Fibroblast of lung (primary cell): ENCODE results near the gene USP15. TPM values are rescaled to one million over a fixed set of nuclear protein-coding genes. Genes with fewer than 3 reads are reported as not detected.

ENCODE experiments used
- DNase-seq, 2 donors: peaks; one replicate each; pipeline versions ENCODE4 v3.0.0 to v3.0.0-alpha.2; 2010; ENCODE audit warnings: low read depth in 2 of 2
- H2AFZ ChIP-seq: 2 replicates; pipeline ENCODE4 v1.5.1; 2012; ENCODE audit warnings: low read length, control low read depth, inconsistent platforms
- H3K27ac ChIP-seq: 2 replicates; pipeline ENCODE4 v1.5.1; 2011; ENCODE audit warnings: low read length, control low read depth; ENCODE audit not compliant: insufficient read depth
- H3K27me3 ChIP-seq: 2 replicates; pipeline ENCODE4 v1.5.1; 2011; ENCODE audit warnings: mild to moderate bottlenecking, low read length; ENCODE audit not compliant: control insufficient read depth, insufficient read depth
- H3K36me3 ChIP-seq: 2 replicates; pipeline ENCODE4 v1.5.1; 2011; ENCODE audit warnings: low read length; ENCODE audit not compliant: control insufficient read depth, insufficient read depth
- H3K4me1 ChIP-seq: 2 replicates; pipeline ENCODE4 v1.5.1; 2011; ENCODE audit warnings: low read length; ENCODE audit not compliant: control insufficient read depth, insufficient read depth; ENCODE audit errors: extremely low read depth
- H3K4me2 ChIP-seq: 2 replicates; pipeline ENCODE4 v1.5.1; 2011; ENCODE audit warnings: low read length, control low read depth; ENCODE audit not compliant: insufficient read depth; ENCODE audit errors: extremely low read depth
- H3K4me3 ChIP-seq, 4 experiments: fragments of 200-600 bp in 1 of 4; sonication (generic) in 1 of 4; replicated peaks in 1 of 4; 2 replicates each; pipeline ENCODE4 v1.5.1; 2011 to 2016; ENCODE audit warnings: low read length in 4 of 4, low read depth in 3 of 4, mild to moderate bottlenecking in 3 of 4, control low read depth in 2 of 4, inconsistent platforms in 1 of 4, mixed read lengths in 1 of 4; ENCODE audit not compliant: insufficient read depth in 1 of 4; ENCODE audit errors: control extremely low read depth in 1 of 4
- H3K79me2 ChIP-seq: 2 replicates; pipeline ENCODE4 v1.5.1; 2012; ENCODE audit warnings: mild to moderate bottlenecking, low read length, inconsistent platforms; ENCODE audit not compliant: control insufficient read depth, insufficient read depth
- H3K9ac ChIP-seq: 2 replicates; pipeline ENCODE4 v1.5.1; 2011; ENCODE audit warnings: mild to moderate bottlenecking, low read length, control low read depth; ENCODE audit not compliant: insufficient read depth
- H3K9me3 ChIP-seq: 2 replicates; pipeline ENCODE4 v1.5.1; 2012; ENCODE audit warnings: low read depth, low read length; ENCODE audit not compliant: control insufficient read depth, insufficient read depth
- H4K20me1 ChIP-seq: 2 replicates; pipeline ENCODE4 v1.5.1; 2011; ENCODE audit warnings: low read length; ENCODE audit not compliant: control insufficient read depth, insufficient read depth; ENCODE audit errors: extremely low read depth
- EZH2 ChIP-seq: IDR thresholded peaks from 2 replicates; pipeline ENCODE4 v1.5.1; 2012; ENCODE audit warnings: low read length, control low read depth, mild to moderate bottlenecking; ENCODE audit errors: missing control alignments
- polyA minus RNA-seq: library from RNA; depleted of rRNA, polyadenylated mRNA; stranded (reverse); fragments of >200 nt; gene quantifications from 2 replicates; pipeline ENCODE4 v1.2.3, GENCODE V29; 2011; ENCODE audit warnings: low replicate concordance
- polyA plus RNA-seq, 2 donors: library from polyadenylated mRNA; depleted of rRNA in 1 of 2; stranded (reverse) in 1 of 2; unstranded in 1 of 2; fragments of >200 nt; gene quantifications; 2 replicates each; pipeline ENCODE4 v1.2.1, GENCODE V29; 2011 to 2012; ENCODE audit warnings: missing spikeins in 1 of 2
- total RNA-seq: library from RNA; depleted of rRNA; stranded (reverse); fragments of >200 nt; gene quantifications from 2 replicates; pipeline ENCODE4 v1.2.1, GENCODE V29; 2014
- TF ChIP-seq, protein P1 (sequence below), 2 donors: IDR thresholded peaks in 1 of 2; conservative IDR thresholded peaks in 1 of 2; 1 replicate in 1 of 2; 2 replicates in 1 of 2; pipeline ENCODE4 v1.5.1; 2011 to 2012; ENCODE audit warnings: low read length in 2 of 2, control low read depth in 1 of 2, inconsistent platforms in 1 of 2, low read depth in 1 of 2, mild to moderate bottlenecking in 1 of 2

The USP15 gene
- total RNA-seq = 40.6 and 57.6 TPM in 2 replicates
- 63.1 and 64.3 TPM in 2 replicates for polyA plus RNA-seq
- polyA plus RNA-seq (2012) = 43.9 and 44.7 TPM in 2 replicates
- polyA minus RNA-seq = 10.7 and 17.4 TPM in 2 replicates

DNA sequence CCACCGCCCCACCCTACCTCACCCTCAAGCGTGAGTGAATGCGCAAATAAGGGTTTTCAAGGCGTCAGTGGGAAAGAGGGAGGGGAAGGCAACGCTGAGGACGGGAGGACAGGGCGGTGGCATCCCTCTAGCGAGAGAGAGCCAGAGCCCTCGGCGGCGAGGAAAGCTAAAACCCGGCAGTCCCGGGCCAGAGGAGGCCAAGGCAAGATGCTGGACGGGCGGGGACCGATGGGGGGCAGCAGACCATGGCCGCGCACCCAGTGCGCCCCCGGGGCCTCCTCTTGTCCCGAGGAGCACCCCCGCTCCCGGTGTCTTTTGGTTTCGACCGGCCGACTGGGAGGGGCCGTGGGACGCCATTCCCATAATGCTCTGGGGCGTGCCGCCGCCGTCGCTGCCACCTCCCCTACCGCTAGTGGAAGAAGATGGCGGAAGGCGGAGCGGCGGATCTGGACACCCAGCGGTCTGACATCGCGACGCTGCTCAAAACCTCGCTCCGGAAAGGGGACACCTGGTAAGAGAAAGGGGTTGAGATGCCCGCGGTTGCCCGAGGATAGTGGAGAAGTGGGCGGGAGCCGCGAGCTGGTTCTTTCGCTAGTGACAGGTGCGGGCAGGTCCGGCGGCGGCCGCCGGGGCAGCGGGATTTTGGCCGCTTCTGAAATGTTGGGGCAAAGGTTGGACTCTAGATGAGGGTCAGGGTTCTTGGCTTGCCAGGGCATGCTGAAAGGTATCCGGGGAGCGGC is at the start of gene USP15:
Gene USP15, plus strand, starts transcription at position 412 of the 740 bp plus-strand sequence. Its CDS starts 11 bp downstream, at position 423.
- Histone ChIP-seq H3K9ac (peak within 1 kb of the TSS; percentile 78), H3K4me2 (peak within 1 kb of the TSS; percentile 88), H3K4me1 (no peaks in the 10 kb centered on the region), H3K36me3 (no peaks in the 10 kb centered on the region), H3K9me3 (no peaks in the 10 kb centered on the region), H3K27ac (peak within 1 kb of the TSS; percentile 78), H2AFZ (peak within 1 kb of the TSS; percentile 85), H4K20me1 (no peaks in the 10 kb centered on the region), H3K27me3 (no peaks in the 10 kb centered on the region), H3K79me2 (peaks cover 50% of the 10 kb centered on the region), H3K4me3 (peak within 1 kb of the TSS; percentile 60 to 95 (median 78))
- TF ChIP-seq, protein P1, sequence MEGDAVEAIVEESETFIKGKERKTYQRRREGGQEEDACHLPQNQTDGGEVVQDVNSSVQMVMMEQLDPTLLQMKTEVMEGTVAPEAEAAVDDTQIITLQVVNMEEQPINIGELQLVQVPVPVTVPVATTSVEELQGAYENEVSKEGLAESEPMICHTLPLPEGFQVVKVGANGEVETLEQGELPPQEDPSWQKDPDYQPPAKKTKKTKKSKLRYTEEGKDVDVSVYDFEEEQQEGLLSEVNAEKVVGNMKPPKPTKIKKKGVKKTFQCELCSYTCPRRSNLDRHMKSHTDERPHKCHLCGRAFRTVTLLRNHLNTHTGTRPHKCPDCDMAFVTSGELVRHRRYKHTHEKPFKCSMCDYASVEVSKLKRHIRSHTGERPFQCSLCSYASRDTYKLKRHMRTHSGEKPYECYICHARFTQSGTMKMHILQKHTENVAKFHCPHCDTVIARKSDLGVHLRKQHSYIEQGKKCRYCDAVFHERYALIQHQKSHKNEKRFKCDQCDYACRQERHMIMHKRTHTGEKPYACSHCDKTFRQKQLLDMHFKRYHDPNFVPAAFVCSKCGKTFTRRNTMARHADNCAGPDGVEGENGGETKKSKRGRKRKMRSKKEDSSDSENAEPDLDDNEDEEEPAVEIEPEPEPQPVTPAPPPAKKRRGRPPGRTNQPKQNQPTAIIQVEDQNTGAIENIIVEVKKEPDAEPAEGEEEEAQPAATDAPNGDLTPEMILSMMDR (conservative IDR thresholded peaks at IDR 0.05 in 1 of 2, IDR thresholded peaks at IDR 0.05 in 1 of 2; ENCODE audit: low read depth in 1 of 2, low read length in 2 of 2) = peak; percentile 62 to 74
- TF ChIP-seq EZH2 = no peak
- DNase-seq = peak; percentile 97 to 98

DNA sequence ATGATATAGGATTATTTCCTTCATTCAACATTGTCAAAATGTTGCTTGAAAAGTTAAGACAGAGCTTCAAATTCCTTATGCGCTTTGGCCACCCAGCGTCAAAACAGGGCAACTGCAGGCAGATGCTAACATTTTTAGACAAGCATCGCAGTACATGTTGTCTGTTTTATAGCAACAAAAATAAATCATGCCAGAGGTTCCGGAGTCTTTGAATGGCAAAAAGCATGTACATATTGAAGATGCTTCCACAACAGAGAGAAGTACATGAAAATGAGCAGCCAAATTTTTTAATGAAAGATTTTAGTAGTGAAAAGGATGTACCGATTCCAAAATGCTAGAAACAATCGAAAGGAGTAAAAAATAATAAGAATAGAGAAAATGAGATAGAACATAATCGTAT is 49.8 kb upstream of the USP15 start:
- no peaks in the 10 kb centered on the region for H3K9me3 ChIP-seq
- no peak overlapping the region for H3K9ac ChIP-seq
- no peaks in the 10 kb centered on the region for H3K79me2 ChIP-seq
- H4K20me1 ChIP-seq = no peaks in the 10 kb centered on the region
- no peak overlapping the region for H3K4me3 ChIP-seq
- no peaks in the 10 kb centered on the region for H3K27me3 ChIP-seq
- H2AFZ ChIP-seq = no peak overlapping the region
- TF ChIP-seq EZH2 = no peak
- TF ChIP-seq, protein P1 (conservative IDR thresholded peaks at IDR 0.05 in 1 of 2, IDR thresholded peaks at IDR 0.05 in 1 of 2; ENCODE audit: low read depth in 1 of 2, low read length in 2 of 2) = peak; percentile 91 to 97
- no peaks in the 10 kb centered on the region for H3K36me3 ChIP-seq
- peak; percentile 27 to 57 for DNase-seq
- H3K4me1 ChIP-seq = no peaks in the 10 kb centered on the region
- no peak overlapping the region for H3K27ac ChIP-seq
- no peak overlapping the region for H3K4me2 ChIP-seq

DNA sequence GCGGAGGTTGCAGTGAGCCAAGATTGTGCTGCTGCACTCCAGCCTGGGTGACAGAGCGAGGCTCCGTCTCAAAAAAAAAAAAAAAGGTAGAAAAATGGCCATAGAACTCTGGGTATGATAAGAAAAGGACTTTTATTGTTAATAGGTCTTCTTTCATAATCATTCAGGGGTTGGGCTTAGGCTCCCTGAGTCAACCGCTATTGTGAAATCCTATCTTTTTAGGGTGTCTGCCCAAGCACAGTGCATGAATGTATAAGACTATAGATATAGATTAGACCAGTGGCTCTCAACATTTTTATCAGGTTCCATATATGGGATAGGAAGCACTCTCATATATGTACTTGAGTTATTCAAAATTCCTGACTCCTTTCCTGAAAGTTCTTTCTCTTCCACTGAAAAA is 48.7 kb upstream of the USP15 start:
- no peak overlapping the region for H3K27ac ChIP-seq
- H3K79me2 ChIP-seq = no peaks in the 10 kb centered on the region
- H3K9ac ChIP-seq = no peak overlapping the region
- no peaks in the 10 kb centered on the region for H3K9me3 ChIP-seq
- H4K20me1 ChIP-seq = no peaks in the 10 kb centered on the region
- H3K36me3 ChIP-seq = no peaks in the 10 kb centered on the region
- H3K4me2 ChIP-seq = no peak overlapping the region
- H3K4me1 ChIP-seq = no peaks in the 10 kb centered on the region
- TF ChIP-seq, protein P1 (conservative IDR thresholded peaks at IDR 0.05 in 1 of 2, IDR thresholded peaks at IDR 0.05 in 1 of 2; ENCODE audit: low read depth in 1 of 2, low read length in 2 of 2) = no peak
- no peak for TF ChIP-seq EZH2
- H2AFZ ChIP-seq = no peak overlapping the region
- no peak overlapping the region for H3K4me3 ChIP-seq
- no peak for DNase-seq
- H3K27me3 ChIP-seq = no peaks in the 10 kb centered on the region
